K562 (cell line): ENCODE measurements around the gene ZNF333. TPM values are rescaled to one million over a fixed set of nuclear protein-coding genes. Genes with fewer than 3 reads are reported as not detected.

Experiments
- ATAC-seq: fragments of 200-7000 bp; cut with Tn5 transposase; 3 replicates; pipeline ENCODE4 v1.9.1; 2020; ENCODE audit warnings: moderate library complexity
- BruUV-seq: library from RNA; stranded (reverse); fragments of 400-500 nt; replicated peaks from 2 replicates; lab custom pipeline; 2021; lab: Mats Ljungman, UMichigan
- CTCF ChIA-PET: fragments of 300-600 bp; formaldehyde crosslinking; extraction: SDS; loops from one replicate; lab custom pipeline; 2021; ENCODE audit warnings: low intra/inter-chr PET ratio; lab: Yijun Ruan, JAX
- POLR2A ChIA-PET: fragments of 300-600, 350-650 bp; sonication (Branson Sonifier 250); formaldehyde crosslinking; extraction: SDS; loops from one replicate; lab custom pipeline; 2021; ENCODE audit warnings: antibody characterized with exemption, inconsistent platforms; lab: Yijun Ruan, JAX
- DNase-seq, 4 experiments: peaks; one replicate each; pipeline versions ENCODE4 v3.0.0 to v3.0.0-alpha.2; 2011 to 2018; ENCODE audit warnings: low spot score in 3 of 4, mixed read lengths in 3 of 4; ENCODE audit errors: extremely low read depth in 1 of 4
- FAIRE-seq: peaks from 2 replicates; lab custom pipeline; 2011; peaks lifted over from hg19 to GRCh38; lab: Jason Lieb, UNC
- H2AFZ ChIP-seq: 2 replicates; pipeline ENCODE4 v1.6.0; 2011; ENCODE audit warnings: low read depth, low read length, control low read depth, inconsistent platforms
- H3K27ac ChIP-seq: fragments of 200-600 bp; 3 replicates; pipeline ENCODE4 v1.8.0; 2011; ENCODE audit warnings: low read depth, mild to moderate bottlenecking, control low read depth, inconsistent platforms, low read length, moderate library complexity, mixed read lengths; ENCODE audit errors: extremely low read depth
- H3K27me3 ChIP-seq, 2 experiments: fragments of 300-600 bp in 1 of 2; 2 replicates in 1 of 2; 3 replicates in 1 of 2; pipeline versions ENCODE4 v1.6.0 to v1.8.0; 2011; ENCODE audit warnings: inconsistent platforms in 2 of 2, low read length in 2 of 2, mild to moderate bottlenecking in 1 of 2, mixed read lengths in 1 of 2, moderate library complexity in 1 of 2; ENCODE audit not compliant: control insufficient read depth in 2 of 2, insufficient read depth in 2 of 2
- H3K36me3 ChIP-seq: fragments of 300-600 bp; 3 replicates; pipeline ENCODE4 v1.8.0; 2011; ENCODE audit warnings: mild to moderate bottlenecking, low read length, inconsistent platforms; ENCODE audit not compliant: control insufficient read depth, insufficient read depth
- H3K4me1 ChIP-seq, 2 experiments: fragments of 200-600 bp in 1 of 2; replicated peaks in 1 of 2; 2 replicates in 1 of 2; 3 replicates in 1 of 2; pipeline versions ENCODE4 v1.5.1 to v1.8.0; 2011; ENCODE audit warnings: inconsistent platforms in 2 of 2, low read length in 2 of 2, mild to moderate bottlenecking in 1 of 2, mixed read lengths in 1 of 2, moderate library complexity in 1 of 2; ENCODE audit not compliant: control insufficient read depth in 2 of 2, insufficient read depth in 2 of 2
- H3K4me2 ChIP-seq: 2 replicates; pipeline ENCODE4 v1.6.1; 2011; ENCODE audit warnings: low read length, control low read depth, inconsistent platforms, mixed read lengths; ENCODE audit not compliant: insufficient read depth
- H3K4me3 ChIP-seq: fragments of 200-600 bp; sonication (generic), shearing (Covaris generic); 2 replicates; pipeline ENCODE4 v1.5.1; 2016; ENCODE audit warnings: control low read depth, inconsistent platforms
- H3K79me2 ChIP-seq: fragments of 200-600 bp; 3 replicates; pipeline ENCODE4 v1.8.0; 2011; ENCODE audit warnings: low read length, inconsistent platforms; ENCODE audit not compliant: control insufficient read depth, insufficient read depth
- H3K9ac ChIP-seq, 2 experiments: 2 replicates each; pipeline versions ENCODE4 v1.6.0 to v1.6.1; 2011; ENCODE audit warnings: low read depth in 2 of 2, low read length in 2 of 2, control low read depth in 1 of 2, inconsistent platforms in 1 of 2, mild to moderate bottlenecking in 1 of 2, mixed read lengths in 1 of 2; ENCODE audit not compliant: insufficient read depth in 1 of 2
- H3K9me1 ChIP-seq: one replicate; pipeline ENCODE4 v1.6.0; 2011; ENCODE audit warnings: inconsistent platforms, mild to moderate bottlenecking, low read length, moderate library complexity; ENCODE audit not compliant: control insufficient read depth, insufficient read depth
- H3K9me3 ChIP-seq: replicated peaks from 2 replicates; pipeline ENCODE4 v1.5.1; 2011; ENCODE audit warnings: low read depth, low read length, inconsistent platforms; ENCODE audit not compliant: control insufficient read depth, insufficient read depth
- H4K20me1 ChIP-seq: replicated peaks from 2 replicates; pipeline ENCODE4 v1.6.1; 2011; ENCODE audit warnings: low read length, inconsistent platforms, mixed read lengths; ENCODE audit not compliant: control insufficient read depth, insufficient read depth
- HEY1 ChIP-seq: fragments of 250-450 bp; sonication (Bioruptor Pico); IDR thresholded peaks from 2 replicates; pipeline ENCODE4 v1.5.0; 2020; ENCODE audit warnings: mild to moderate bottlenecking, moderate library complexity, borderline replicate concordance
- HNRNPLL ChIP-seq: fragments of 200-400 bp; formaldehyde crosslinking; IDR thresholded peaks from 2 replicates; pipeline ENCODE4 v1.6.1; 2017; ENCODE audit warnings: low read length, low read depth, mild to moderate bottlenecking; ENCODE audit not compliant: poor library complexity, severe bottlenecking
- KDM2B ChIP-seq: fragments of 250-450 bp; sonication (Bioruptor Pico); IDR thresholded peaks from 2 replicates; pipeline ENCODE4 v1.8.0; 2021; ENCODE audit warnings: mild to moderate bottlenecking, moderate library complexity
- POLR2AphosphoS5 ChIP-seq: IDR thresholded peaks from 2 replicates; pipeline ENCODE4 v1.6.1; 2011; ENCODE audit warnings: mild to moderate bottlenecking, low read depth, low read length, moderate library complexity; ENCODE audit not compliant: control insufficient read depth, insufficient read depth
- SREBF1 ChIP-seq: fragments of 150-350 bp; IDR thresholded peaks from 2 replicates; pipeline ENCODE4 v1.6.1; 2014; ENCODE audit warnings: antibody characterized with exemption, low read depth, low read length, borderline replicate concordance
- TFE3 ChIP-seq: fragments of 450-650 bp; formaldehyde crosslinking; IDR thresholded peaks from 2 replicates; pipeline ENCODE4 v1.4.0; 2020; ENCODE audit warnings: mild to moderate bottlenecking, mixed read lengths
- TOE1 ChIP-seq, 2 experiments: fragments of 450-650 bp in 1 of 2; sonication (generic) in 1 of 2; formaldehyde crosslinking in 1 of 2; IDR thresholded peaks; 2 replicates each; pipeline versions ENCODE4 v1.7.1 to v1.8.0; 2016 to 2022; ENCODE audit warnings: borderline replicate concordance in 2 of 2, mild to moderate bottlenecking in 2 of 2, antibody characterized with exemption in 1 of 2, inconsistent platforms in 1 of 2, low read depth in 1 of 2, missing genetic modification reagents in 1 of 2, moderate library complexity in 1 of 2
- ZBTB5 ChIP-seq: fragments of 450-650 bp; IDR thresholded peaks from 2 replicates; pipeline ENCODE4 v1.6.1; 2017; ENCODE audit warnings: antibody characterized with exemption
- ZNF197 ChIP-seq: fragments of 200-800 bp; sonication (Bioruptor generic); IDR thresholded peaks from 2 replicates; pipeline ENCODE4 v1.6.1; 2016; ENCODE audit warnings: low read depth, missing genetic modification characterization, missing compliant biosample characterization
- WGBS: fragments of 100-300 bp; shearing (Covaris generic); methylation state at CpG from one replicate; pipeline ENCODE4 v1.1.6; 2016; ENCODE audit warnings: low coverage, mixed read lengths; ENCODE audit not compliant: insufficient coverage; ENCODE audit errors: missing lambda C conversion rate; 5-methylcytosine and 5-hydroxymethylcytosine counted together
- in situ Hi-C: fragments of 300-500 bp; cut with MboI; formaldehyde crosslinking; loops from 4 replicates; pipeline ENCODE4 v1.15.0; 2018; ENCODE audit warnings: inconsistent platforms, mixed read lengths
- intact Hi-C: fragments of 100-400 bp; cut with micrococcal nuclease; formaldehyde crosslinking; loops from 2 replicates; pipeline ENCODE4 v1.14.2; 2022
- polyA plus RNA-seq, 8 experiments: library from polyadenylated mRNA; depleted of rRNA in 4 of 8; stranded (reverse) in 5 of 8; unstranded in 3 of 8; fragments of >200 nt; fragmentation: Nextera tagmentation in 2 of 8; fragmentation: Illumina TruSeq in 1 of 8; extraction: Ambion mirVana in 2 of 8; extraction: Trizol in 1 of 8; gene quantifications; 2 replicates each; pipeline versions ENCODE4 v1.2.1 to v1.2.3, GENCODE V29; 2011 to 2014; ENCODE audit warnings: inconsistent platforms in 1 of 8, missing spikeins in 1 of 8
- total RNA-seq, 7 experiments: library from RNA; depleted of rRNA in 6 of 7; stranded (reverse); fragments of >200 nt in 6 of 7; fragmentation: Illumina TruSeq in 2 of 7; extraction: Trizol in 2 of 7; gene quantifications; 2 replicates each; pipeline versions ENCODE4 v1.2.1 to v1.2.3, GENCODE V29; 2011 to 2021; ENCODE audit warnings: low replicate concordance in 1 of 7
- TF ChIP-seq, protein P1 (sequence below): fragments of 250-450 bp; sonication (Bioruptor Pico); IDR thresholded peaks from 2 replicates; pipeline ENCODE4 v1.8.0; 2022; ENCODE audit warnings: moderate library complexity, mild to moderate bottlenecking, inconsistent platforms

Gene ZNF333
- total and polyA plus RNA-seq, 9 of the 15 experiments (the other 6 are each of a cell fraction or from before 2014, with no cell fraction given) = 2.8 to 10.3 (median 6.3) TPM

- POLR2A ChIA-PET = interaction anchor here (0.6 kb wide), 1 partner anchor 29 kb away, joined by 3 read pairs; no protein-coding TSS in a partner anchor
- peaks cover 11 to 14% of the 10 kb centered on the region in 2 experiments; a peak in 4 of 5 replicates for H3K27me3 ChIP-seq
- H3K9ac ChIP-seq = no peak overlapping the region
- no peak overlapping the region for H2AFZ ChIP-seq
- CTCF ChIA-PET = no interaction called here
- FAIRE-seq (no peak), DNase-seq (peak in 2 of 4 experiments; percentile 45 to 52), ATAC-seq (no peak)
- in situ Hi-C loops (no loop called here), intact Hi-C loops (no loop called here)
- TF ChIP-seq HNRNPLL = no peak
- peak; percentile 38; the same call in 1 of the 2 replicates for TF ChIP-seq TOE1 (IDR thresholded peaks at IDR 0.05; ENCODE audit: borderline replicate concordance)
- no peak for TF ChIP-seq TOE1 (CRISPR knock-in tag; IDR thresholded peaks at IDR 0.05; ENCODE audit: borderline replicate concordance, low read depth)
- no peak for TF ChIP-seq HEY1
- no peak for TF ChIP-seq ZBTB5
- no peak for TF ChIP-seq POLR2AphosphoS5
- TF ChIP-seq ZNF197 = no peak
- peak; percentile 82 for TF ChIP-seq TFE3 (CRISPR knock-in tag)
- TF ChIP-seq, protein P1, sequence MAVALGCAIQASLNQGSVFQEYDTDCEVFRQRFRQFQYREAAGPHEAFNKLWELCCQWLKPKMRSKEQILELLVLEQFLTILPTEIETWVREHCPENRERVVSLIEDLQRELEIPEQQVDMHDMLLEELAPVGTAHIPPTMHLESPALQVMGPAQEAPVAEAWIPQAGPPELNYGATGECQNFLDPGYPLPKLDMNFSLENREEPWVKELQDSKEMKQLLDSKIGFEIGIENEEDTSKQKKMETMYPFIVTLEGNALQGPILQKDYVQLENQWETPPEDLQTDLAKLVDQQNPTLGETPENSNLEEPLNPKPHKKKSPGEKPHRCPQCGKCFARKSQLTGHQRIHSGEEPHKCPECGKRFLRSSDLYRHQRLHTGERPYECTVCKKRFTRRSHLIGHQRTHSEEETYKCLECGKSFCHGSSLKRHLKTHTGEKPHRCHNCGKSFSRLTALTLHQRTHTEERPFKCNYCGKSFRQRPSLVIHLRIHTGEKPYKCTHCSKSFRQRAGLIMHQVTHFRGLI (CRISPR knock-in tag) = no peak
- no peak for TF ChIP-seq SREBF1
- no peak for TF ChIP-seq KDM2B (CRISPR knock-in tag)
- BruUV-seq = no TSS peak
- H3K27ac ChIP-seq = no peak overlapping the region
- no peaks in the 10 kb centered on the region for H4K20me1 ChIP-seq
- H3K4me1 ChIP-seq = no peaks in the 10 kb centered on the region
- WGBS = 18% methylated on average over 2 of the region's 2 CpGs
- no peak overlapping the region for H3K4me3 ChIP-seq
- H3K4me2 ChIP-seq = no peak overlapping the region
- no peaks in the 10 kb centered on the region for H3K79me2 ChIP-seq
- peaks cover 19% of the 10 kb centered on the region for H3K9me3 ChIP-seq
- peaks cover 14% of the 10 kb centered on the region; the same call in 2 of the 3 replicates for H3K36me3 ChIP-seq
- H3K9me1 ChIP-seq = no peaks in the 10 kb centered on the region
Measured at GRCh38 chr19:14722127-14722526, 32.3 kb downstream of the ZNF333 start.
